HepG2 (cell line): Measurements from ENCODE around the gene LATS2. TPM values are rescaled to one million over a fixed set of nuclear protein-coding genes. Genes with fewer than 3 reads are reported as not detected.

Experiments
- ATAC-seq: fragments of 200-7000 bp; cut with Tn5 transposase; 3 replicates; pipeline ENCODE4 v1.9.1; 2020; ENCODE audit warnings: mild to moderate bottlenecking, moderate library complexity
- BruUV-seq: library from RNA; stranded (reverse); fragments of 400-500 nt; replicated peaks from 2 replicates; lab custom pipeline; 2021; lab: Mats Ljungman, UMichigan
- CTCF ChIA-PET: fragments of 300-600 bp; formaldehyde crosslinking; extraction: SDS; loops from one replicate; lab custom pipeline; 2021; ENCODE audit warnings: low total read pairs, inconsistent platforms, low intra/inter-chr PET ratio; lab: Yijun Ruan, JAX
- POLR2A ChIA-PET: fragments of 350-600 bp; sonication (Branson Sonifier 250); formaldehyde crosslinking; loops from one replicate; lab custom pipeline; 2020; ENCODE audit warnings: antibody characterized with exemption, inconsistent platforms; lab: Yijun Ruan, JAX
- DNase-seq: peaks from one replicate; pipeline ENCODE4 v3.0.0-alpha.2; 2015; ENCODE audit warnings: low spot score
- FAIRE-seq: peaks from 3 replicates; lab custom pipeline; 2011; peaks lifted over from hg19 to GRCh38; lab: Jason Lieb, UNC
- H2AFZ ChIP-seq: one replicate; pipeline ENCODE4 v1.6.1; 2011; ENCODE audit warnings: low read length, inconsistent platforms
- H3K27ac ChIP-seq: fragments of 300-600 bp; 3 replicates; pipeline ENCODE4 v1.8.0; 2011; ENCODE audit warnings: mixed run types, mild to moderate bottlenecking, mixed read lengths, low read length, inconsistent platforms; ENCODE audit not compliant: insufficient read depth; ENCODE audit errors: extremely low read length
- H3K27me3 ChIP-seq, 2 experiments: fragments of 200-600 bp in 1 of 2; 2 replicates in 1 of 2; 3 replicates in 1 of 2; pipeline versions ENCODE4 v1.6.0 to v1.8.0; 2011; ENCODE audit warnings: low read length in 2 of 2, mild to moderate bottlenecking in 2 of 2, moderate library complexity in 2 of 2, inconsistent platforms in 1 of 2; ENCODE audit not compliant: insufficient read depth in 2 of 2, control insufficient read depth in 1 of 2
- H3K36me3 ChIP-seq, 2 experiments: fragments of 200-600 bp in 1 of 2; replicated peaks in 1 of 2; 2 replicates in 1 of 2; 3 replicates in 1 of 2; pipeline versions ENCODE4 v1.5.1 to v1.8.0; 2011; ENCODE audit warnings: low read length in 2 of 2, inconsistent platforms in 1 of 2; ENCODE audit not compliant: insufficient read depth in 2 of 2, control insufficient read depth in 1 of 2
- H3K4me1 ChIP-seq: 2 replicates; pipeline ENCODE4 v1.5.1; 2012; ENCODE audit warnings: low read length, inconsistent platforms; ENCODE audit not compliant: insufficient read depth
- H3K4me2 ChIP-seq: 2 replicates; pipeline ENCODE4 v1.6.0; 2011; ENCODE audit warnings: low read depth, low read length, inconsistent platforms
- H3K4me3 ChIP-seq, 3 experiments: fragments of 200-600 bp in 1 of 3; sonication (generic), shearing (Covaris generic) in 1 of 3; replicated peaks in 1 of 3; 2 replicates each; pipeline ENCODE4 v1.5.1; 2011 to 2016; ENCODE audit warnings: low read length in 3 of 3, inconsistent platforms in 2 of 3, low read depth in 2 of 3, mild to moderate bottlenecking in 2 of 3, control low read depth in 1 of 3, mixed read lengths in 1 of 3; ENCODE audit not compliant: insufficient read depth in 1 of 3
- H3K79me2 ChIP-seq: one replicate; pipeline ENCODE4 v1.6.1; 2011; ENCODE audit warnings: low read length, inconsistent platforms; ENCODE audit not compliant: insufficient read depth
- H3K9ac ChIP-seq: 2 replicates; pipeline ENCODE4 v1.6.0; 2011; ENCODE audit warnings: mild to moderate bottlenecking, low read depth, low read length, inconsistent platforms; ENCODE audit not compliant: insufficient read depth
- H3K9me3 ChIP-seq: 2 replicates; pipeline ENCODE4 v1.5.1; 2012; ENCODE audit warnings: mild to moderate bottlenecking, low read length
- H4K20me1 ChIP-seq: 2 replicates; pipeline ENCODE4 v1.6.0; 2011; ENCODE audit warnings: inconsistent platforms, mild to moderate bottlenecking, low read length, moderate library complexity; ENCODE audit not compliant: insufficient read depth
- FOXA3 ChIP-seq: IDR thresholded peaks from 2 replicates; pipeline ENCODE4 v1.6.1; 2016; ENCODE audit warnings: missing genetic modification reagents, missing compliant biosample characterization
- GRHL1 ChIP-seq: sonication (generic); formaldehyde crosslinking; conservative IDR thresholded peaks from 2 replicates; pipeline ENCODE4 v1.8.0; 2022; ENCODE audit warnings: missing genetic modification reagents
- PRDM4 ChIP-seq: sonication (generic); formaldehyde crosslinking; IDR thresholded peaks from 2 replicates; pipeline ENCODE4 v1.9.0; 2021; ENCODE audit warnings: missing genetic modification reagents, borderline replicate concordance
- RBM39 ChIP-seq: fragments of 200-400 bp; formaldehyde crosslinking; IDR thresholded peaks from one replicate; pipeline ENCODE4 v1.6.1; 2018; ENCODE audit warnings: antibody characterized with exemption, mild to moderate bottlenecking, low read depth, low read length; ENCODE audit not compliant: poor library complexity, severe bottlenecking
- ZNF572 ChIP-seq: sonication (generic); formaldehyde crosslinking; IDR thresholded peaks from 2 replicates; pipeline ENCODE4 v1.5.1; 2020; ENCODE audit warnings: mild to moderate bottlenecking, missing genetic modification reagents
- ZNF768 ChIP-seq: sonication (generic); formaldehyde crosslinking; IDR thresholded peaks from 2 replicates; pipeline ENCODE4 v1.4.0; 2020; ENCODE audit warnings: missing genetic modification reagents
- WGBS: methylation state at CpG from one replicate; pipeline ENCODE4 v1.1.6; 2017; ENCODE audit warnings: low lambda C conversion rate; 5-methylcytosine and 5-hydroxymethylcytosine counted together
- in situ Hi-C: cut with HindIII; loops from 2 replicates; pipeline ENCODE4 v1.10.0; 2017; ENCODE audit warnings: low pct_unique_long_range_greater_than_20kb; ENCODE audit not compliant: extremely low pct_ligation_motif_present
- intact Hi-C: fragments of 100-400 bp; cut with micrococcal nuclease; formaldehyde crosslinking; loops from one replicate; pipeline ENCODE4 v1.10.0; 2022; ENCODE audit not compliant: unreplicated experiment
- polyA plus RNA-seq, 8 experiments: library from polyadenylated mRNA; depleted of rRNA in 3 of 8; stranded (reverse) in 7 of 8; unstranded in 1 of 8; fragments of >200 nt; fragmentation: Illumina TruSeq in 4 of 8; extraction: Trizol in 4 of 8; gene quantifications; 2 replicates each; pipeline versions ENCODE4 v1.2.1 to v1.2.3, GENCODE V29; 2011 to 2016; ENCODE audit warnings: low read depth in 4 of 8, missing spikeins in 1 of 8, mixed read lengths in 1 of 8; ENCODE audit not compliant: insufficient read depth in 1 of 8
- total RNA-seq, 5 experiments: library from RNA; depleted of rRNA; stranded (reverse); fragments of >200 nt; fragmentation: Illumina TruSeq; extraction: Trizol; gene quantifications; 2 replicates each; pipeline ENCODE4 v1.2.3, GENCODE V29; 2016; ENCODE audit warnings: low read depth in 1 of 5
- TF ChIP-seq, protein P1 (sequence below): sonication (generic); formaldehyde crosslinking; IDR thresholded peaks from 2 replicates; pipeline ENCODE4 v1.4.0; 2020; ENCODE audit warnings: missing genetic modification reagents, borderline replicate concordance

LATS2 gene
- total and polyA plus RNA-seq, 2 of the 13 experiments (the other 11 are each of a cell fraction or from before 2014, with no cell fraction given), result 7.3 to 8.5 TPM

- FAIRE-seq (no peak), DNase-seq (no peak), ATAC-seq (no peak)
- POLR2A ChIA-PET, result no interaction called here
- Histone ChIP-seq H3K27ac (no peak overlapping the region), H3K9me3 (no peaks in the 10 kb centered on the region), H3K79me2 (no peaks in the 10 kb centered on the region), H3K36me3 (no peaks in the 10 kb centered on the region), H3K27me3 (peaks cover 1 to 17% of the 10 kb centered on the region in 2 experiments; a peak in 4 of 5 replicates), H3K4me2 (no peak overlapping the region), H2AFZ (no peak overlapping the region), H3K4me3 (no peak overlapping the region), H4K20me1 (no peaks in the 10 kb centered on the region), H3K4me1 (peaks cover 34% of the 10 kb centered on the region), H3K9ac (no peak overlapping the region)
- in situ Hi-C loops, result no loop called here
- no TSS peak for BruUV-seq
- TF ChIP-seq FOXA3 (CRISPR knock-in tag) (no peak), ZNF572 (CRISPR knock-in tag) (no peak), GRHL1 (CRISPR knock-in tag) (no peak), RBM39 (no peak), PRDM4 (CRISPR knock-in tag) (no peak), ZNF768 (CRISPR knock-in tag) (no peak)
- TF ChIP-seq, protein P1, sequence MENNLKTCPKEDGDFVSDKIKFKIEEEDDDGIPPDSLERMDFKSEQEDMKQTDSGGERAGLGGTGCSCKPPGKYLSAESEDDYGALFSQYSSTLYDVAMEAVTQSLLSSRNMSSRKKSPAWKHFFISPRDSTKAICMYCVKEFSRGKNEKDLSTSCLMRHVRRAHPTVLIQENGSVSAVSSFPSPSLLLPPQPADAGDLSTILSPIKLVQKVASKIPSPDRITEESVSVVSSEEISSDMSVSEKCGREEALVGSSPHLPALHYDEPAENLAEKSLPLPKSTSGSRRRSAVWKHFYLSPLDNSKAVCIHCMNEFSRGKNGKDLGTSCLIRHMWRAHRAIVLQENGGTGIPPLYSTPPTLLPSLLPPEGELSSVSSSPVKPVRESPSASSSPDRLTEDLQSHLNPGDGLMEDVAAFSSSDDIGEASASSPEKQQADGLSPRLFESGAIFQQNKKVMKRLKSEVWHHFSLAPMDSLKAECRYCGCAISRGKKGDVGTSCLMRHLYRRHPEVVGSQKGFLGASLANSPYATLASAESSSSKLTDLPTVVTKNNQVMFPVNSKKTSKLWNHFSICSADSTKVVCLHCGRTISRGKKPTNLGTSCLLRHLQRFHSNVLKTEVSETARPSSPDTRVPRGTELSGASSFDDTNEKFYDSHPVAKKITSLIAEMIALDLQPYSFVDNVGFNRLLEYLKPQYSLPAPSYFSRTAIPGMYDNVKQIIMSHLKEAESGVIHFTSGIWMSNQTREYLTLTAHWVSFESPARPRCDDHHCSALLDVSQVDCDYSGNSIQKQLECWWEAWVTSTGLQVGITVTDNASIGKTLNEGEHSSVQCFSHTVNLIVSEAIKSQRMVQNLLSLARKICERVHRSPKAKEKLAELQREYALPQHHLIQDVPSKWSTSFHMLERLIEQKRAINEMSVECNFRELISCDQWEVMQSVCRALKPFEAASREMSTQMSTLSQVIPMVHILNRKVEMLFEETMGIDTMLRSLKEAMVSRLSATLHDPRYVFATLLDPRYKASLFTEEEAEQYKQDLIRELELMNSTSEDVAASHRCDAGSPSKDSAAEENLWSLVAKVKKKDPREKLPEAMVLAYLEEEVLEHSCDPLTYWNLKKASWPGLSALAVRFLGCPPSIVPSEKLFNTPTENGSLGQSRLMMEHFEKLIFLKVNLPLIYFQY (CRISPR knock-in tag), result no peak
- WGBS, result 85% methylated on average over 18 of the region's 18 CpGs
- CTCF ChIA-PET, result no interaction called here
- intact Hi-C loops, result no loop called here
Measured at GRCh38 chr13:21076253-21076652, 14.9 kb upstream of the LATS2 start.
